Type B pancreatic cell (in vitro differentiated cells): ENCODE results near the gene ZSWIM4. TPM values are rescaled to one million over a fixed set of nuclear protein-coding genes. Genes with fewer than 3 reads are reported as not detected.

Experiments
- DNase-seq: peaks from one replicate; pipeline ENCODE4 v3.0.0; 2021; ENCODE audit warnings: mixed read lengths; ENCODE audit not compliant: unreplicated experiment; ENCODE audit errors: extremely low spot score
- H3K27ac Mint-ChIP-seq: 2 replicates; pipeline ENCODE4 v1.8.0; 2021; ENCODE audit warnings: mild to moderate bottlenecking, mixed read lengths
- H3K27me3 Mint-ChIP-seq: 2 replicates; pipeline ENCODE4 v1.8.0; 2021; ENCODE audit warnings: mixed read lengths
- H3K36me3 Mint-ChIP-seq: 2 replicates; pipeline ENCODE4 v1.8.0; 2021; ENCODE audit warnings: mixed read lengths
- H3K4me1 Mint-ChIP-seq: one replicate; pipeline ENCODE4 v1.8.0; 2021; ENCODE audit warnings: mixed read lengths; ENCODE audit not compliant: unreplicated experiment
- H3K4me3 Mint-ChIP-seq: 2 replicates; pipeline ENCODE4 v1.8.0; 2021; ENCODE audit warnings: mild to moderate bottlenecking, mixed read lengths
- H3K9me3 Mint-ChIP-seq: 2 replicates; pipeline ENCODE4 v1.8.0; 2021; ENCODE audit warnings: mixed read lengths
- CTCF ChIP-seq: fragments of 200-600 bp; sonication (generic); conservative IDR thresholded peaks from 2 replicates; pipeline ENCODE4 v1.5.0; 2021; ENCODE audit warnings: antibody characterized with exemption, mild to moderate bottlenecking
- total RNA-seq: library from RNA; stranded (reverse); gene quantifications from 2 replicates; pipeline ENCODE4 v1.2.1, GENCODE V29; 2021; ENCODE audit warnings: low replicate concordance

ZSWIM4 gene
- total RNA-seq, 1 donor from 2014 or later, result 15.0 TPM

GRCh38 chr19:13846557-13847406 is 51.5 kb downstream of the ZSWIM4 start:
- Mint-ChIP-seq H3K36me3 (no peaks in the 10 kb centered on the region), H3K4me1 (peaks cover 32% of the 10 kb centered on the region), H3K4me3 (peak overlapping the region; percentile 86), H3K27me3 (no peaks in the 10 kb centered on the region), H3K27ac (peak overlapping the region; percentile 100), H3K9me3 (no peaks in the 10 kb centered on the region)
- TF ChIP-seq CTCF, result no peak
- peak; percentile 93 for DNase-seq

GRCh38 chr19:13847407-13848339 is 52.4 kb downstream of the ZSWIM4 start:
- H3K27ac Mint-ChIP-seq, result peak overlapping the region; percentile 100
- peak; percentile 48 for TF ChIP-seq CTCF
- H3K27me3 Mint-ChIP-seq, result no peaks in the 10 kb centered on the region
- no peaks in the 10 kb centered on the region for H3K36me3 Mint-ChIP-seq
- no peaks in the 10 kb centered on the region for H3K9me3 Mint-ChIP-seq
- peak overlapping the region; percentile 86 for H3K4me3 Mint-ChIP-seq
- DNase-seq, result peak; percentile 93
- peaks cover 32% of the 10 kb centered on the region for H3K4me1 Mint-ChIP-seq

- no peaks in the 10 kb centered on the region for H3K9me3 Mint-ChIP-seq
- H3K27ac Mint-ChIP-seq, result peak overlapping the region; percentile 85
Measured at GRCh38 chr19:13848340-13848677, 53.1 kb downstream of the ZSWIM4 start.

GRCh38 chr19:13848798-13849676 is 53.8 kb downstream of the ZSWIM4 start:
- H3K27ac Mint-ChIP-seq, result peak overlapping the region; percentile 85
- no peaks in the 10 kb centered on the region for H3K9me3 Mint-ChIP-seq
- TF ChIP-seq CTCF, result no peak
- DNase-seq, result no peak
- peaks cover 32% of the 10 kb centered on the region for H3K4me1 Mint-ChIP-seq
- H3K36me3 Mint-ChIP-seq, result no peaks in the 10 kb centered on the region
- H3K27me3 Mint-ChIP-seq, result no peaks in the 10 kb centered on the region
- peak overlapping the region; percentile 71 for H3K4me3 Mint-ChIP-seq

More at GRCh38 chr19:13848340-13848677, 53.1 kb downstream of the ZSWIM4 start:
- Mint-ChIP-seq H3K4me1 (peaks cover 32% of the 10 kb centered on the region), H3K36me3 (no peaks in the 10 kb centered on the region), H3K4me3 (no peak overlapping the region), H3K27me3 (no peaks in the 10 kb centered on the region)
- DNase-seq, result no peak
- TF ChIP-seq CTCF, result no peak
